ENCODE results near the gene ZNF688.

The ZNF688 gene

GRCh38 chr16:30602616-30603277 lies 31.2 kb upstream of the ZNF688 start:
- peak in 1 of 2 experiments; percentile 12 for DNase-seq (ENCODE audit: low read depth in 1 of 2, low spot score in 1 of 2)
- Histone ChIP-seq H3K4me3 (replicated peaks; ENCODE audit: insufficient read depth, low read length) (no peak overlapping the region), H3K27me3 (ENCODE audit: insufficient read depth, poor library complexity, severe bottlenecking) (no peaks in the 10 kb centered on the region), H3K27ac (replicated peaks) (no peak overlapping the region)
- no peak for TF ChIP-seq CTCF (IDR thresholded peaks at IDR 0.05; ENCODE audit: insufficient read depth, low read length)
- TF ChIP-seq SPI1 (IDR thresholded peaks at IDR 0.05; ENCODE audit: borderline replicate concordance, low read depth) = peak; percentile 42; the same call in 1 of the 2 replicates
- TF ChIP-seq REST (IDR thresholded peaks at IDR 0.05; ENCODE audit: insufficient replicate concordance, low read depth) = no peak
- TF ChIP-seq POLR2AphosphoS5 (IDR thresholded peaks at IDR 0.05; ENCODE audit: low read depth) = no peak
- TF ChIP-seq GABPA (IDR thresholded peaks at IDR 0.05; ENCODE audit: low read depth) = no peak

GRCh38 chr16:30601966-30602365 lies 30.5 kb upstream of the ZNF688 start:
- Histone ChIP-seq H3K4me3 (replicated peaks; ENCODE audit: insufficient read depth, low read length) (no peak overlapping the region), H3K27me3 (ENCODE audit: insufficient read depth, poor library complexity, severe bottlenecking) (no peaks in the 10 kb centered on the region), H3K27ac (replicated peaks) (no peak overlapping the region)
- DNase-seq (ENCODE audit: low read depth in 1 of 2, low spot score in 1 of 2) = peak in 1 of 2 experiments; percentile 49
- no peak for TF ChIP-seq REST (IDR thresholded peaks at IDR 0.05; ENCODE audit: insufficient replicate concordance, low read depth)
- TF ChIP-seq SPI1 (IDR thresholded peaks at IDR 0.05; ENCODE audit: borderline replicate concordance, low read depth) = peak; percentile 10; the same call in 1 of the 2 replicates
- no peak for TF ChIP-seq POLR2AphosphoS5 (IDR thresholded peaks at IDR 0.05; ENCODE audit: low read depth)

- no peak for DNase-seq (ENCODE audit: low read depth in 1 of 2, low spot score in 1 of 2)
- Histone ChIP-seq H3K27me3 (ENCODE audit: insufficient read depth, poor library complexity, severe bottlenecking) (no peaks in the 10 kb centered on the region), H3K4me3 (replicated peaks; ENCODE audit: insufficient read depth, low read length) (no peak overlapping the region), H3K27ac (replicated peaks) (no peak overlapping the region)
- TF ChIP-seq GABPA (IDR thresholded peaks at IDR 0.05; ENCODE audit: low read depth) (no peak), SPI1 (IDR thresholded peaks at IDR 0.05; ENCODE audit: borderline replicate concordance, low read depth) (no peak)
Measured at GRCh38 chr16:30600929-30601328, 29.4 kb upstream of the ZNF688 start.

GRCh38 chr16:30600215-30600614 lies 28.7 kb upstream of the ZNF688 start:
- TF ChIP-seq SPI1 (IDR thresholded peaks at IDR 0.05; ENCODE audit: borderline replicate concordance, low read depth) (no peak), POLR2AphosphoS5 (IDR thresholded peaks at IDR 0.05; ENCODE audit: low read depth) (no peak), REST (IDR thresholded peaks at IDR 0.05; ENCODE audit: insufficient replicate concordance, low read depth) (no peak), CTCF (IDR thresholded peaks at IDR 0.05; ENCODE audit: insufficient read depth, low read length) (no peak), GABPA (IDR thresholded peaks at IDR 0.05; ENCODE audit: low read depth) (no peak)
- Histone ChIP-seq H3K27me3 (ENCODE audit: insufficient read depth, poor library complexity, severe bottlenecking) (no peaks in the 10 kb centered on the region), H3K4me3 (replicated peaks; ENCODE audit: insufficient read depth, low read length) (no peak overlapping the region), H3K27ac (replicated peaks) (no peak overlapping the region)
- no peak for DNase-seq (ENCODE audit: low read depth in 1 of 2, low spot score in 1 of 2)
